ENCODE measurements around the gene CTSD. TPM values are rescaled to one million over a fixed set of nuclear protein-coding genes. Genes with fewer than 3 reads are reported as not detected.

The CTSD gene
- total RNA-seq, 1 experiment from 2014 or later = 367 TPM

DNA sequence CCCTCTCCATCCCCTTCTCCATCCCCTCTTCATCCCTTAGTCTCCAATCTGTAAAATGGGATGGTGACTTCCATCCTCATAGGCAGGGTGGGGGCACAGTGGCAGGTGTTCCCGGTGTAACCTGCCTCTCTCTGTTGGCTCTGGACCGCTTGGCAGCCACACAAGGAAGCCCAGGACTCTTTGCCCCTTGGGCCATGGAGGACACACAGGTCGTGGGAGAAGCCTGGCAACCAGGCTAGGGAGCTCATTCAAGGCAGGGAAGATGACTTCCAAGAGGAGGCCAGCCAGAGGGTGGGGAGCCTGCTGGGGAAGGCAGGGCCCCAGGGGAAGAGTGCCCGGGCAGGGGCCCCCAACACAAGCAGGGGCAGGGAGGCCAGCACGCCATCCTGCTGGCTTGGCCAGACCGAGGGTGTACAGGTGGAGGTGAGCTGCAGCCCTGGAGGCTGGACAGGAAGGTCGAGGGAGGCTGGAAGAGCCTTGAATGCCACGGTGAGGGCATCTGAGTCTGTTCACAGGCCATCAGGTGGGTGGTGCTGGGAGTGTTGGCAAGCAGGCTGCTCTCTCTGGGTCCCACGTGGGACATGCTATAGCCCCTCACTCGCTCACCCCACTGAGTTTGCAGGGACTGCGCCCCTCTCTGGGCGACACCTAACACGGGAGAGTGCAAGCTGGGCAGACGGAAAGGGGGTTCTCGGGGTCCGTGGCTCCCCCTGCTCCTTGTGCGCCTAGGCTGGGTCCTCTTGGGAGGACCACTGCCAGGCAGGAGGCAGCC lies 15.5 kb upstream of the CTSD start:
- TF ChIP-seq, protein P1, sequence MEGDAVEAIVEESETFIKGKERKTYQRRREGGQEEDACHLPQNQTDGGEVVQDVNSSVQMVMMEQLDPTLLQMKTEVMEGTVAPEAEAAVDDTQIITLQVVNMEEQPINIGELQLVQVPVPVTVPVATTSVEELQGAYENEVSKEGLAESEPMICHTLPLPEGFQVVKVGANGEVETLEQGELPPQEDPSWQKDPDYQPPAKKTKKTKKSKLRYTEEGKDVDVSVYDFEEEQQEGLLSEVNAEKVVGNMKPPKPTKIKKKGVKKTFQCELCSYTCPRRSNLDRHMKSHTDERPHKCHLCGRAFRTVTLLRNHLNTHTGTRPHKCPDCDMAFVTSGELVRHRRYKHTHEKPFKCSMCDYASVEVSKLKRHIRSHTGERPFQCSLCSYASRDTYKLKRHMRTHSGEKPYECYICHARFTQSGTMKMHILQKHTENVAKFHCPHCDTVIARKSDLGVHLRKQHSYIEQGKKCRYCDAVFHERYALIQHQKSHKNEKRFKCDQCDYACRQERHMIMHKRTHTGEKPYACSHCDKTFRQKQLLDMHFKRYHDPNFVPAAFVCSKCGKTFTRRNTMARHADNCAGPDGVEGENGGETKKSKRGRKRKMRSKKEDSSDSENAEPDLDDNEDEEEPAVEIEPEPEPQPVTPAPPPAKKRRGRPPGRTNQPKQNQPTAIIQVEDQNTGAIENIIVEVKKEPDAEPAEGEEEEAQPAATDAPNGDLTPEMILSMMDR (IDR thresholded peaks at IDR 0.05; ENCODE audit: unreplicated experiment) = no peak
- H3K27ac Mint-ChIP-seq (ENCODE audit: low read depth, unreplicated experiment) = no peak overlapping the region
- peaks cover 10% of the 10 kb centered on the region for H3K4me1 Mint-ChIP-seq (ENCODE audit: insufficient read depth, unreplicated experiment)
- peaks cover 5% of the 10 kb centered on the region for H3K36me3 Mint-ChIP-seq (ENCODE audit: insufficient read depth, unreplicated experiment)
- CTCF ChIA-PET = no interaction called here
- H3K27me3 Mint-ChIP-seq (ENCODE audit: insufficient read depth, unreplicated experiment) = no peaks in the 10 kb centered on the region
- no TSS peak for BruUV-seq (replicated peaks)
- no peak for DNase-seq (ENCODE audit: unreplicated experiment)
- no peak overlapping the region for H3K4me3 Mint-ChIP-seq (ENCODE audit: unreplicated experiment)
- intact Hi-C loops (cut with micrococcal nuclease) = no loop called here
- POLR2A ChIA-PET = no interaction called here
- H3K9me3 Mint-ChIP-seq (ENCODE audit: unreplicated experiment) = no peaks in the 10 kb centered on the region

GRCh38 chr11:1778141-1778911 lies 14.6 kb upstream of the CTSD start:
- Mint-ChIP-seq H3K4me1 (ENCODE audit: insufficient read depth, unreplicated experiment) (peaks cover 11% of the 10 kb centered on the region), H3K4me3 (ENCODE audit: unreplicated experiment) (no peak overlapping the region), H3K9me3 (ENCODE audit: unreplicated experiment) (no peaks in the 10 kb centered on the region), H3K27ac (ENCODE audit: low read depth, unreplicated experiment) (no peak overlapping the region), H3K36me3 (ENCODE audit: insufficient read depth, unreplicated experiment) (peaks cover 5% of the 10 kb centered on the region), H3K27me3 (ENCODE audit: insufficient read depth, unreplicated experiment) (no peaks in the 10 kb centered on the region)
- POLR2A ChIA-PET = no interaction called here
- CTCF ChIA-PET = interaction anchor here (0.7 to 1.1 kb wide), 2 partner anchors 47 to 54 kb away, joined by 4 to 6 read pairs; no protein-coding TSS in a partner anchor
- DNase-seq (ENCODE audit: unreplicated experiment) = no peak
- BruUV-seq (replicated peaks) = no TSS peak
- TF ChIP-seq, protein P1 (IDR thresholded peaks at IDR 0.05; ENCODE audit: unreplicated experiment) = no peak
- intact Hi-C loops (cut with micrococcal nuclease) = no loop called here

GRCh38 chr11:1777737-1778136 lies 14.0 kb upstream of the CTSD start:
- BruUV-seq (replicated peaks) = no TSS peak
- H3K27me3 Mint-ChIP-seq (ENCODE audit: insufficient read depth, unreplicated experiment) = no peaks in the 10 kb centered on the region
- H3K4me1 Mint-ChIP-seq (ENCODE audit: insufficient read depth, unreplicated experiment) = peaks cover 10% of the 10 kb centered on the region
- TF ChIP-seq, protein P1 (IDR thresholded peaks at IDR 0.05; ENCODE audit: unreplicated experiment) = no peak
- no peak for DNase-seq (ENCODE audit: unreplicated experiment)
- H3K36me3 Mint-ChIP-seq (ENCODE audit: insufficient read depth, unreplicated experiment) = no peaks in the 10 kb centered on the region
- ChIA-PET CTCF (interaction anchor here (0.6 to 1.1 kb wide), 6 partner anchors 24 to 1456 kb away, joined by 3 to 6 read pairs (median 4); no protein-coding TSS in a partner anchor), POLR2A (interaction anchor here (1.0 kb wide), 1 partner anchor 9 kb away, joined by 3 read pairs; no protein-coding TSS in a partner anchor)
- intact Hi-C loops (cut with micrococcal nuclease) = no loop called here
- no peak overlapping the region for H3K27ac Mint-ChIP-seq (ENCODE audit: low read depth, unreplicated experiment)
- no peaks in the 10 kb centered on the region for H3K9me3 Mint-ChIP-seq (ENCODE audit: unreplicated experiment)
- no peak overlapping the region for H3K4me3 Mint-ChIP-seq (ENCODE audit: unreplicated experiment)
